Ishikawa (cell line): ENCODE data around the gene STRADB.

Source experiments
- EGR1 ChIP-seq: IDR thresholded peaks from 2 replicates; pipeline ENCODE4 v1.6.1; 2012
- TCF12 ChIP-seq: IDR thresholded peaks from 2 replicates; pipeline ENCODE4 v1.6.1; 2012; ENCODE audit warnings: low read depth
- USF1 ChIP-seq: IDR thresholded peaks from 2 replicates; pipeline ENCODE4 v1.6.1; 2012

GRCh38 chr2:201419986-201420385 lies 31.6 kb upstream of the STRADB start:
- TF ChIP-seq EGR1 = no peak
- TF ChIP-seq USF1 = no peak
- TF ChIP-seq TCF12 = no peak
